Measurements from ENCODE around the gene CMIP. TPM values are rescaled to one million over a fixed set of nuclear protein-coding genes. Genes with fewer than 3 reads are reported as not detected.

Gene CMIP
- total RNA-seq, 1 donor from 2014 or later, result 45.8 TPM

GRCh38 chr16:81542609-81543570, 98.3 kb downstream of the CMIP start:
- H3K9me3 Mint-ChIP-seq, result no peaks in the 10 kb centered on the region
- no peak overlapping the region for H3K4me3 Mint-ChIP-seq
- no peaks in the 10 kb centered on the region for H3K36me3 Mint-ChIP-seq (ENCODE audit: low read depth)
- intact Hi-C loops (cut with micrococcal nuclease), result no loop called here
- H3K27me3 Mint-ChIP-seq (ENCODE audit: insufficient read depth), result no peaks in the 10 kb centered on the region
- no peak for DNase-seq (ENCODE audit: low spot score)
- H3K4me1 Mint-ChIP-seq (ENCODE audit: low read depth), result peaks cover 16% of the 10 kb centered on the region
- H3K27ac Mint-ChIP-seq, result no peak overlapping the region

DNA sequence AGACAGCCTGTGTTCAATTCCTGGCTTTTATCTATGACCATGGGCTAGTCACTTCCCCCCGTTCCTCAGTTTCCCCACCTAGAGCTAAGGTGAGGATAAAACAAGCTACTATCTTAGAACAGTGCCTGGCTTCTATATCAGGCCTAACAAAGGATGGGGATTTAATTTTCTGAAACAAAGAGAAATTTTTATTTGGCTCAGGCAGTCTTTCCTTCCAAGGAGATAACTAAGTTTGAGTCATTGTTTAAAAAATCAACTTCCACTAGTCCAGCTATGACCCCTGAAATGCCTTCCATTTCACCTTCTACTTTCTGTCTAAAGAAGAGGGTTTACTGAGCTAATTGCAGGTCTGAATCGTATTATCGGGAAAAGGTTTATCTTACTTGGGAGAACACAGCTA, 99.0 kb downstream of the CMIP start:
- H3K9me3 Mint-ChIP-seq, result no peaks in the 10 kb centered on the region

GRCh38 chr16:81544261-81544660, 99.7 kb downstream of the CMIP start:
- no peak overlapping the region for H3K27ac Mint-ChIP-seq
- no peaks in the 10 kb centered on the region for H3K9me3 Mint-ChIP-seq
- intact Hi-C loops (cut with micrococcal nuclease), result no loop called here
- H3K36me3 Mint-ChIP-seq (ENCODE audit: low read depth), result no peaks in the 10 kb centered on the region
- no peak for DNase-seq (ENCODE audit: low spot score)
- H3K4me1 Mint-ChIP-seq (ENCODE audit: low read depth), result peaks cover 16% of the 10 kb centered on the region
- no peaks in the 10 kb centered on the region for H3K27me3 Mint-ChIP-seq (ENCODE audit: insufficient read depth)
- H3K4me3 Mint-ChIP-seq, result no peak overlapping the region

More for the DNA sequence above, 99.0 kb downstream of the CMIP start:
- intact Hi-C loops (cut with micrococcal nuclease), result no loop called here
- H3K36me3 Mint-ChIP-seq (ENCODE audit: low read depth), result no peaks in the 10 kb centered on the region
- no peak overlapping the region for H3K4me3 Mint-ChIP-seq
- DNase-seq (ENCODE audit: low spot score), result no peak
- peaks cover 16% of the 10 kb centered on the region for H3K4me1 Mint-ChIP-seq (ENCODE audit: low read depth)
- no peaks in the 10 kb centered on the region for H3K27me3 Mint-ChIP-seq (ENCODE audit: insufficient read depth)
- no peak overlapping the region for H3K27ac Mint-ChIP-seq

DNA sequence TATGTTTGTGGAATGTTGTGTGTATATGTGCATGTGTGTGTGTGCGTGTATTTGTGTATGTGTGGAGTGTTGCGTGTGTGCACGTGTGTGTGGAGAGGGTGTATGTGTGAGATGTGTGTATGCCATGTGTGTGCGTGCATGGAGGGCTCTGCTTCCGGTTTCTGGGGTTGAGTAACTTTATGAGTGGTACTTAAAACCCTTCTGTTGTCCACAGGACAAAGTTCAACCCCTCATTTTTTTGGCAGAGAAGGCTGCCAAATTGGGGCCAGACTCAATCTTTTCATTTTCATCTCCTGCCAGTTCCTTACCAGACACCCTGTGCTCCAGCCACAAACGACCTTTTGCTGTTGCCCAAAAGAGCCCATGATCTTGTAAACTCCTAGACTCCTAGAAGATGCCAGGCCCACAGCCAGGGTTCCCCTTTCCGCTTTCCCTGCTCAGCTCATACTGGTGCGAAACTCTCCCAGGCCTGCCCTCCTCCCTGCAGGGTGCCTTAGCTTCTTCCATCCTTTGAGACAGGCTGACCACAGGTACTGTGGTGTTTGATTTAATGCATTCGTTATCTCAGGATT, 100.2 kb downstream of the CMIP start:
- Mint-ChIP-seq H3K4me1 (ENCODE audit: low read depth) (peaks cover 16% of the 10 kb centered on the region), H3K4me3 (no peak overlapping the region), H3K27me3 (ENCODE audit: insufficient read depth) (no peaks in the 10 kb centered on the region), H3K36me3 (ENCODE audit: low read depth) (no peaks in the 10 kb centered on the region), H3K9me3 (no peaks in the 10 kb centered on the region), H3K27ac (no peak overlapping the region)
- no peak for DNase-seq (ENCODE audit: low spot score)
- intact Hi-C loops (cut with micrococcal nuclease), result no loop called here

- no peaks in the 10 kb centered on the region for H3K36me3 Mint-ChIP-seq (ENCODE audit: low read depth)
- intact Hi-C loops (cut with micrococcal nuclease), result no loop called here
- no peaks in the 10 kb centered on the region for H3K9me3 Mint-ChIP-seq
- no peak for DNase-seq (ENCODE audit: low spot score)
- H3K27me3 Mint-ChIP-seq (ENCODE audit: insufficient read depth), result no peaks in the 10 kb centered on the region
- H3K4me1 Mint-ChIP-seq (ENCODE audit: low read depth), result peaks cover 19% of the 10 kb centered on the region
- H3K4me3 Mint-ChIP-seq, result no peak overlapping the region
- no peak overlapping the region for H3K27ac Mint-ChIP-seq
Observed at GRCh38 chr16:81545470-81546250, 101.1 kb downstream of the CMIP start.

- Mint-ChIP-seq H3K9me3 (no peaks in the 10 kb centered on the region), H3K27ac (no peak overlapping the region), H3K27me3 (ENCODE audit: insufficient read depth) (no peaks in the 10 kb centered on the region), H3K4me3 (no peak overlapping the region), H3K4me1 (ENCODE audit: low read depth) (peaks cover 30% of the 10 kb centered on the region), H3K36me3 (ENCODE audit: low read depth) (peaks cover 2% of the 10 kb centered on the region)
- intact Hi-C loops (cut with micrococcal nuclease), result no loop called here
- no peak for DNase-seq (ENCODE audit: low spot score)
Observed at GRCh38 chr16:81546781-81547180, 102.2 kb downstream of the CMIP start.

DNA sequence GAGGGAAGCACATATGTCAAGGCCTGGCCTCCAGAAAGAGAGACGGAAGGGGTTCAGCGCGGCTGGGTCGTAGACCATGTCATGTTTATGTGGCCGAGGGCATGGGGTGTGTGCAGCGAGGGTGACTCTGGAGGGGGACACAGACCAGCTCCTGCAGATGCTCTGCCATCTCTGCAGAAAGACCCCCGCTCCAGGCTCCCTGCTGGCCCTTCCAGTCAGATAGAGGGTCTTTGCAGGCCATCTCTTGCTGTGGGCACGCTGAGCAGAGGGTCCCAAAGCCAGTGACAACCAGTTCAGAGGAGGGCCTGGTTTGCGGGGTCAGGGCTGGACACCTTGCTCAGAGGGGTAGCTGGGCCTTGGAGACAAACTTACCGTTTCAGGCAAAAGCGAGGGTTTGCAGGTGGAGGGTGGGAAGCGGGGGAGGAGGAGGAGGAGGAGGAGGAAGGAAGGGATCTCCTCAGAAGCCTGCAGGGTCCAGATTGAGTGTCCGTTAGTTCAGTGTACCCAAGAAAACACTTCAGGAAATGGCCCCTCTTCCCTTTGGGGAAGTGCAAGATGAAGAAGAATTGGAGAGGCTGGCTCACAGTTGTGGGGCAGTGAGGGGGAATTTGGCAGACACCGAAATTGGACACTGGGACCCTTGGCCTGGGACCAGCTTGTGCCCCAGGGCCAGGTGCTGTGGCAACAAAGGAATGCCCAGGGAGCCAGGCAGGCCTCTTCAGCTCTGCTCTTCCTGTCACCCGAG, 102.8 kb downstream of the CMIP start:
- Mint-ChIP-seq H3K27me3 (ENCODE audit: insufficient read depth) (no peaks in the 10 kb centered on the region), H3K36me3 (ENCODE audit: low read depth) (peaks cover 2% of the 10 kb centered on the region), H3K4me1 (ENCODE audit: low read depth) (peaks cover 36% of the 10 kb centered on the region), H3K4me3 (no peak overlapping the region), H3K27ac (no peak overlapping the region), H3K9me3 (no peaks in the 10 kb centered on the region)
- intact Hi-C loops (cut with micrococcal nuclease), result no loop called here
- no peak for DNase-seq (ENCODE audit: low spot score)

DNA sequence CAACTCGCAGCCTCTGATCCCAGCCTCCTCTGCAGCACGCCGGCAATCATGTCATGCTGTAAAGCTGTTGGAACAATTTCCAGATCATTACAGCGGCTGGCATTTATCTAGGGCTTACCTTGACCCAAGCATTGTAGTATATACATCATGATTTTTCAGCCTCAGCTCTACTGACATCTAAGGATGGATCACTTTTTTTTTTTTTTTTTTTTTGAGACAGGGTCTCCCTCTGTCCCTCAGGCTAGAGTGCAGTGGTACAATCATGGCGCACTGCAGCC, 103.3 kb downstream of the CMIP start:
- Mint-ChIP-seq H3K9me3 (no peaks in the 10 kb centered on the region), H3K36me3 (ENCODE audit: low read depth) (peaks cover 7% of the 10 kb centered on the region), H3K27ac (no peak overlapping the region), H3K4me1 (ENCODE audit: low read depth) (peaks cover 41% of the 10 kb centered on the region), H3K4me3 (no peak overlapping the region), H3K27me3 (ENCODE audit: insufficient read depth) (no peaks in the 10 kb centered on the region)
- no peak for DNase-seq (ENCODE audit: low spot score)
- intact Hi-C loops (cut with micrococcal nuclease), result no loop called here

GRCh38 chr16:81548551-81548875, 103.9 kb downstream of the CMIP start:
- Mint-ChIP-seq H3K36me3 (ENCODE audit: low read depth) (peaks cover 7% of the 10 kb centered on the region), H3K4me3 (no peak overlapping the region), H3K4me1 (ENCODE audit: low read depth) (peaks cover 47% of the 10 kb centered on the region), H3K9me3 (no peaks in the 10 kb centered on the region), H3K27ac (no peak overlapping the region), H3K27me3 (ENCODE audit: insufficient read depth) (no peaks in the 10 kb centered on the region)
- no peak for DNase-seq (ENCODE audit: low spot score)
- intact Hi-C loops (cut with micrococcal nuclease), result no loop called here

GRCh38 chr16:81548876-81549546, 104.4 kb downstream of the CMIP start:
- Mint-ChIP-seq H3K4me1 (ENCODE audit: low read depth) (peaks cover 52% of the 10 kb centered on the region), H3K4me3 (no peak overlapping the region), H3K27me3 (ENCODE audit: insufficient read depth) (no peaks in the 10 kb centered on the region), H3K9me3 (no peaks in the 10 kb centered on the region), H3K36me3 (ENCODE audit: low read depth) (peaks cover 7% of the 10 kb centered on the region), H3K27ac (no peak overlapping the region)
- intact Hi-C loops (cut with micrococcal nuclease), result no loop called here
- no peak for DNase-seq (ENCODE audit: low spot score)

DNA sequence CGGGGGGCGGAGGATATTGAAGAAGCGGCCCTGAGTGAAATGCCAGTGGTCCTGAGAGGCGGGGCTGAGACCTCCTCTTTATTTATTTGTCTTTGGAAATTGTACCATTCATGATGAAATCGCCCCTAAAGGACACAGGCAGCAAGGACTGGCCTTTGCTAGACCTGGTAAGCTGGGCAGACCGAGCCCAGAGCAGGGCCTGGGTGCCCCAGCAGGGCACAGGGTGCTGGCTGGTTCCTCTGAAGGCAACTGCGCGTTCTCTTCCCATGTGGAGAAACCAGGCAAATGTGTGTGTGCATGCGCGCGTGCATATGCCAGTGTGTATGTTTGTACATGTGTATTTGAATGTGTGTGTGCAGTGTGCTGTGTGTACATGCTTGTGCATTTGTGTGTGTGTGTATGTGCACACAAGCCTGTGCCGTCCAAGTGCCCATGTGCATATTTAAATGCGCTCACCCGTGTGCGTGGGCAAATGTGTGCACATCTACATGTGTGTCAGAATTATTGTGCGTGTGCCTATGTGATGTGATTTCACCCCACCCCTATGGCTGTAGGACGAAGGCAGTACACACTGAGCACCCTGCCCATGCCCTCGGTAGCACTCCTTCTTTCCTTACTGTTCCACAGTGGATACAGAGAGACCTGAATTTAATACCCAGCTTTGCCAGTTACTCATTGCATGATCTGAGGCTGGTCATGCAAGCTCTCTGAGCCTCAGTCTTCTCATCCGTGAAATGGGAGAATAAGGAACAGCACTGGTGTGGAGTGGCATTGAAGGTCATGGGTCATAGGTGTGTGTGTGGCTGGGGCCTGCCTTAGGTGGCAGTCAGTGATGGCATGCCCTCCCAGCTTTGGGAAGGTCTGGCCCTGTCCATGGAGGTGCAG, 105.2 kb downstream of the CMIP start:
- H3K36me3 Mint-ChIP-seq (ENCODE audit: low read depth), result peaks cover 9% of the 10 kb centered on the region
- DNase-seq (ENCODE audit: low spot score), result no peak
- no peaks in the 10 kb centered on the region for H3K9me3 Mint-ChIP-seq
- no peaks in the 10 kb centered on the region for H3K27me3 Mint-ChIP-seq (ENCODE audit: insufficient read depth)
- no peak overlapping the region for H3K4me3 Mint-ChIP-seq
- intact Hi-C loops (cut with micrococcal nuclease), result loop anchor here (2.0 to 5.0 kb wide), 2 partner anchors 19 to 48 kb away; no protein-coding TSS in a partner anchor
- peaks cover 53% of the 10 kb centered on the region for H3K4me1 Mint-ChIP-seq (ENCODE audit: low read depth)
- H3K27ac Mint-ChIP-seq, result no peak overlapping the region
